ENCODE data around the gene FAM162B.

Gene FAM162B

GRCh38 chr6:116764961-116765841 is at the start of gene FAM162B:
FAM162B (minus strand) TSS chr6:116765719; CDS start chr6:116765576, 143 bp downstream.
- H3K9ac ChIP-seq (ENCODE audit: low read depth, low read length) = peak within 1 kb of the TSS; percentile 62
- H3K4me1 ChIP-seq (ENCODE audit: insufficient read depth, low read length) = peaks cover 9% of the 10 kb centered on the region
- H3K9me3 ChIP-seq (ENCODE audit: control insufficient read depth, insufficient read depth, low read length) = no peaks in the 10 kb centered on the region
- H3K36me3 ChIP-seq (ENCODE audit: insufficient read depth, low read length) = no peaks in the 10 kb centered on the region

GRCh38 chr6:116812051-116812650 is 46.6 kb upstream of the FAM162B start:
- Histone ChIP-seq H3K9me3 (ENCODE audit: control insufficient read depth, insufficient read depth, low read length) (no peaks in the 10 kb centered on the region; the same call in 1 of the 2 replicates), H3K36me3 (ENCODE audit: insufficient read depth, low read length) (no peaks in the 10 kb centered on the region), H3K9ac (ENCODE audit: low read depth, low read length) (no peak overlapping the region), H3K4me1 (ENCODE audit: insufficient read depth, low read length) (no peaks in the 10 kb centered on the region)

GRCh38 chr6:116801971-116802370 is 36.5 kb upstream of the FAM162B start:
- Histone ChIP-seq H3K9me3 (ENCODE audit: control insufficient read depth, insufficient read depth, low read length) (no peaks in the 10 kb centered on the region), H3K36me3 (ENCODE audit: insufficient read depth, low read length) (no peaks in the 10 kb centered on the region), H3K9ac (ENCODE audit: low read depth, low read length) (no peak overlapping the region), H3K4me1 (ENCODE audit: insufficient read depth, low read length) (no peaks in the 10 kb centered on the region; the same call in 1 of the 2 replicates)

GRCh38 chr6:116799945-116800344 is 34.4 kb upstream of the FAM162B start:
- H3K4me1 ChIP-seq (ENCODE audit: insufficient read depth, low read length) = no peaks in the 10 kb centered on the region; the same call in 1 of the 2 replicates
- no peak overlapping the region for H3K9ac ChIP-seq (ENCODE audit: low read depth, low read length)
- no peaks in the 10 kb centered on the region for H3K9me3 ChIP-seq (ENCODE audit: control insufficient read depth, insufficient read depth, low read length)

GRCh38 chr6:116797585-116797984 is 32.1 kb upstream of the FAM162B start:
- H3K36me3 ChIP-seq (ENCODE audit: insufficient read depth, low read length) = no peaks in the 10 kb centered on the region
- H3K9me3 ChIP-seq (ENCODE audit: control insufficient read depth, insufficient read depth, low read length) = no peaks in the 10 kb centered on the region
- H3K9ac ChIP-seq (ENCODE audit: low read depth, low read length) = no peak overlapping the region
- H3K4me1 ChIP-seq (ENCODE audit: insufficient read depth, low read length) = no peaks in the 10 kb centered on the region

More at GRCh38 chr6:116799945-116800344, 34.4 kb upstream of the FAM162B start:
- no peaks in the 10 kb centered on the region for H3K36me3 ChIP-seq (ENCODE audit: insufficient read depth, low read length)

- H3K9ac ChIP-seq (ENCODE audit: low read depth, low read length) = no peak overlapping the region
- no peaks in the 10 kb centered on the region for H3K4me1 ChIP-seq (ENCODE audit: insufficient read depth, low read length)
- H3K9me3 ChIP-seq (ENCODE audit: control insufficient read depth, insufficient read depth, low read length) = no peaks in the 10 kb centered on the region
- no peaks in the 10 kb centered on the region for H3K36me3 ChIP-seq (ENCODE audit: insufficient read depth, low read length)
These were observed 27.7 kb upstream of the FAM162B start for GRCh38 chr6:116793224-116793623.

- no peak overlapping the region for H3K9ac ChIP-seq (ENCODE audit: low read depth, low read length)
- H3K4me1 ChIP-seq (ENCODE audit: insufficient read depth, low read length) = no peaks in the 10 kb centered on the region
- no peaks in the 10 kb centered on the region for H3K9me3 ChIP-seq (ENCODE audit: control insufficient read depth, insufficient read depth, low read length)
- no peaks in the 10 kb centered on the region for H3K36me3 ChIP-seq (ENCODE audit: insufficient read depth, low read length)
These were observed 18.3 kb upstream of the FAM162B start for GRCh38 chr6:116783852-116784251.

GRCh38 chr6:116779573-116780164 is 14.2 kb upstream of the FAM162B start:
- no peaks in the 10 kb centered on the region for H3K36me3 ChIP-seq (ENCODE audit: insufficient read depth, low read length)
- H3K9ac ChIP-seq (ENCODE audit: low read depth, low read length) = no peak overlapping the region; the same call in 1 of the 2 replicates
- no peaks in the 10 kb centered on the region for H3K9me3 ChIP-seq (ENCODE audit: control insufficient read depth, insufficient read depth, low read length)
- H3K4me1 ChIP-seq (ENCODE audit: insufficient read depth, low read length) = no peaks in the 10 kb centered on the region

GRCh38 chr6:116773886-116774285 is 8.4 kb upstream of the FAM162B start:
- H3K36me3 ChIP-seq (ENCODE audit: insufficient read depth, low read length) = no peaks in the 10 kb centered on the region

GRCh38 chr6:116772450-116772849 is 6.9 kb upstream of the FAM162B start:
- Histone ChIP-seq H3K4me1 (ENCODE audit: insufficient read depth, low read length) (no peaks in the 10 kb centered on the region), H3K9ac (ENCODE audit: low read depth, low read length) (no peak overlapping the region), H3K9me3 (ENCODE audit: control insufficient read depth, insufficient read depth, low read length) (no peaks in the 10 kb centered on the region)

More at GRCh38 chr6:116773886-116774285, 8.4 kb upstream of the FAM162B start:
- H3K9me3 ChIP-seq (ENCODE audit: control insufficient read depth, insufficient read depth, low read length) = no peaks in the 10 kb centered on the region
- H3K4me1 ChIP-seq (ENCODE audit: insufficient read depth, low read length) = no peaks in the 10 kb centered on the region
- no peak overlapping the region for H3K9ac ChIP-seq (ENCODE audit: low read depth, low read length)

GRCh38 chr6:116767715-116768114 is 2.2 kb upstream of the FAM162B start:
- Histone ChIP-seq H3K36me3 (ENCODE audit: insufficient read depth, low read length) (no peaks in the 10 kb centered on the region), H3K9me3 (ENCODE audit: control insufficient read depth, insufficient read depth, low read length) (no peaks in the 10 kb centered on the region), H3K9ac (ENCODE audit: low read depth, low read length) (no peak overlapping the region), H3K4me1 (ENCODE audit: insufficient read depth, low read length) (peaks cover under 1% of the 10 kb centered on the region)

More at GRCh38 chr6:116772450-116772849, 6.9 kb upstream of the FAM162B start:
- H3K36me3 ChIP-seq (ENCODE audit: insufficient read depth, low read length) = no peaks in the 10 kb centered on the region

- no peaks in the 10 kb centered on the region for H3K9me3 ChIP-seq (ENCODE audit: control insufficient read depth, insufficient read depth, low read length)
- peaks cover 9% of the 10 kb centered on the region for H3K4me1 ChIP-seq (ENCODE audit: insufficient read depth, low read length)
- H3K9ac ChIP-seq (ENCODE audit: low read depth, low read length) = no peak overlapping the region
- no peaks in the 10 kb centered on the region for H3K36me3 ChIP-seq (ENCODE audit: insufficient read depth, low read length)
These were observed 1.1 kb upstream of the FAM162B start for GRCh38 chr6:116766506-116767176.

- Histone ChIP-seq H3K9ac (ENCODE audit: low read depth, low read length) (peak overlapping the region; percentile 62; the same call in 1 of the 2 replicates), H3K36me3 (ENCODE audit: insufficient read depth, low read length) (no peaks in the 10 kb centered on the region), H3K9me3 (ENCODE audit: control insufficient read depth, insufficient read depth, low read length) (no peaks in the 10 kb centered on the region), H3K4me1 (ENCODE audit: insufficient read depth, low read length) (peaks cover 9% of the 10 kb centered on the region)
These were observed 924 bp downstream of the FAM162B start for GRCh38 chr6:116764629-116764960.

Measured in ES-I3 (cell line).